H1 (cell line): ENCODE measurements around the gene WWC2. TPM values are rescaled to one million over a fixed set of nuclear protein-coding genes. Genes with fewer than 3 reads are reported as not detected.

Experiments
- CTCF ChIA-PET: fragments of 300-600 bp; sonication (Branson Sonifier 250); formaldehyde crosslinking; loops from one replicate; lab custom pipeline; 2021; ENCODE audit not compliant: partially characterized antibody; lab: Charles Lee
- POLR2A ChIA-PET: fragments of 300-600 bp; sonication (Branson Sonifier 250); formaldehyde crosslinking; loops from one replicate; lab custom pipeline; 2021; ENCODE audit warnings: inconsistent platforms; ENCODE audit not compliant: partially characterized antibody; lab: Charles Lee
- DNase-seq, 2 experiments: peaks; one replicate each; pipeline versions ENCODE4 v3.0.0 to v3.0.0-alpha.2; 2010 to 2022; ENCODE audit warnings: low spot score in 2 of 2, low read depth in 1 of 2, mixed read lengths in 1 of 2
- FAIRE-seq: peaks from 2 replicates; lab custom pipeline; 2011; peaks lifted over from hg19 to GRCh38; lab: Jason Lieb, UNC
- H2AFZ ChIP-seq: 2 replicates; pipeline ENCODE4 v1.8.1; 2012; ENCODE audit warnings: low read length, inconsistent platforms
- H2AK5ac ChIP-seq: 2 replicates; pipeline ENCODE4 v1.6.1; 2013; ENCODE audit warnings: low read depth, low read length
- H2BK120ac ChIP-seq: replicated peaks from 2 replicates; pipeline ENCODE3; 2013; ENCODE audit warnings: low read depth, low read length, inconsistent platforms
- H2BK12ac ChIP-seq: 2 replicates; pipeline ENCODE4 v1.6.1; 2013; ENCODE audit warnings: low read depth, low read length
- H2BK15ac ChIP-seq: 2 replicates; pipeline ENCODE4 v1.6.1; 2013; ENCODE audit warnings: low read length
- H2BK20ac ChIP-seq: 2 replicates; pipeline ENCODE4 v1.6.1; 2013; ENCODE audit warnings: low read length
- H2BK5ac ChIP-seq: 2 replicates; pipeline ENCODE4 v1.6.1; 2013; ENCODE audit warnings: low read depth, low read length
- H3K14ac ChIP-seq: 2 replicates; pipeline ENCODE4 v1.6.1; 2013; ENCODE audit warnings: inconsistent platforms; ENCODE audit not compliant: insufficient read length
- H3K18ac ChIP-seq: 2 replicates; pipeline ENCODE4 v1.6.1; 2013; ENCODE audit warnings: low read length; ENCODE audit errors: extremely low read depth
- H3K23ac ChIP-seq: 2 replicates; pipeline ENCODE4 v1.6.1; 2013; ENCODE audit warnings: inconsistent platforms; ENCODE audit not compliant: insufficient read length
- H3K23me2 ChIP-seq: 2 replicates; pipeline ENCODE4 v1.6.1; 2013; ENCODE audit warnings: low read depth, low read length
- H3K27ac ChIP-seq: 2 replicates; pipeline ENCODE4 v1.6.1; 2011; ENCODE audit warnings: low read depth, low read length, inconsistent platforms
- H3K27me3 ChIP-seq, 4 experiments: replicated peaks in 1 of 4; 1 replicate in 1 of 4; 2 replicates in 3 of 4; pipeline versions ENCODE4 v1.6.1 to v1.8.1; 2011 to 2013; ENCODE audit warnings: low read length in 3 of 4, mild to moderate bottlenecking in 3 of 4, inconsistent platforms in 2 of 4, mixed read lengths in 2 of 4, moderate library complexity in 1 of 4; ENCODE audit not compliant: control insufficient read depth in 3 of 4, insufficient read depth in 3 of 4; ENCODE audit errors: extremely low read depth in 1 of 4
- H3K36me3 ChIP-seq, 4 experiments: 2 replicates each; pipeline versions ENCODE4 v1.6.1 to v1.8.1; 2011 to 2013; ENCODE audit warnings: mild to moderate bottlenecking in 4 of 4, low read length in 3 of 4, moderate library complexity in 2 of 4, control low read depth in 1 of 4, inconsistent platforms in 1 of 4; ENCODE audit not compliant: insufficient read depth in 4 of 4, control insufficient read depth in 2 of 4
- H3K4ac ChIP-seq: replicated peaks from 2 replicates; pipeline ENCODE3; 2013; ENCODE audit warnings: low read length, low read depth, mixed read lengths, inconsistent platforms; ENCODE audit not compliant: insufficient read length
- H3K4me1 ChIP-seq, 4 experiments: replicated peaks in 1 of 4; 1 replicate in 1 of 4; 2 replicates in 3 of 4; pipeline versions ENCODE4 v1.6.1 to v1.8.1; 2011 to 2013; ENCODE audit warnings: low read length in 3 of 4, inconsistent platforms in 2 of 4, mixed read lengths in 1 of 4; ENCODE audit not compliant: insufficient read depth in 4 of 4, control insufficient read depth in 3 of 4
- H3K4me2 ChIP-seq, 2 experiments: 2 replicates each; pipeline versions ENCODE4 v1.6.1 to v1.8.1; 2011 to 2013; ENCODE audit warnings: low read depth in 2 of 2, low read length in 2 of 2, control low read depth in 1 of 2, inconsistent platforms in 1 of 2, mild to moderate bottlenecking in 1 of 2; ENCODE audit not compliant: insufficient read depth in 1 of 2
- H3K4me3 ChIP-seq, 4 experiments: fragments of 200-600, 300-600 bp in 1 of 4; sonication (generic), shearing (Covaris generic), sonication (Bioruptor Twin) in 1 of 4; 2 replicates each; pipeline versions ENCODE4 v1.5.1 to v1.8.1; 2011 to 2016; ENCODE audit warnings: low read length in 4 of 4, low read depth in 3 of 4, control low read depth in 2 of 4, inconsistent platforms in 2 of 4, mild to moderate bottlenecking in 2 of 4, mixed read lengths in 1 of 4, moderate library complexity in 1 of 4; ENCODE audit not compliant: insufficient read depth in 2 of 4; ENCODE audit errors: extremely low read depth in 1 of 4
- H3K56ac ChIP-seq: replicated peaks from 2 replicates; pipeline ENCODE3; 2013; ENCODE audit warnings: low read depth, mild to moderate bottlenecking, mixed read lengths, low read length, inconsistent platforms; ENCODE audit not compliant: insufficient read length
- H3K79me1 ChIP-seq: 2 replicates; pipeline ENCODE4 v1.6.1; 2013; ENCODE audit warnings: low read depth, low read length, control low read depth
- H3K79me2 ChIP-seq, 2 experiments: 2 replicates each; pipeline versions ENCODE4 v1.6.1 to v1.8.1; 2012 to 2013; ENCODE audit warnings: low read length in 2 of 2, mild to moderate bottlenecking in 2 of 2, inconsistent platforms in 1 of 2; ENCODE audit not compliant: insufficient read depth in 2 of 2, control insufficient read depth in 1 of 2
- H3K9ac ChIP-seq, 4 experiments: replicated peaks in 1 of 4; 1 replicate in 1 of 4; 2 replicates in 3 of 4; pipeline versions ENCODE4 v1.6.1 to v1.8.1; 2011 to 2013; ENCODE audit warnings: low read depth in 3 of 4, low read length in 3 of 4, control low read depth in 2 of 4, mild to moderate bottlenecking in 2 of 4, moderate library complexity in 2 of 4, inconsistent platforms in 1 of 4; ENCODE audit errors: extremely low read depth in 1 of 4
- H3K9me3 ChIP-seq, 2 experiments: 2 replicates each; pipeline versions ENCODE4 v1.6.1 to v1.8.1; 2012 to 2013; ENCODE audit warnings: mild to moderate bottlenecking in 2 of 2, moderate library complexity in 2 of 2, control low read depth in 1 of 2, inconsistent platforms in 1 of 2, low read depth in 1 of 2, low read length in 1 of 2, mixed read lengths in 1 of 2; ENCODE audit not compliant: insufficient read depth in 2 of 2
- H4K20me1 ChIP-seq, 2 experiments: replicated peaks in 1 of 2; 2 replicates each; pipeline versions ENCODE3 to v1.8.1; 2011 to 2013; ENCODE audit warnings: inconsistent platforms in 2 of 2, low read length in 2 of 2, mild to moderate bottlenecking in 1 of 2; ENCODE audit not compliant: insufficient read depth in 2 of 2, control insufficient read depth in 1 of 2
- H4K5ac ChIP-seq: 2 replicates; pipeline ENCODE4 v1.6.1; 2013; ENCODE audit warnings: low read length, low read depth, mixed read lengths, inconsistent platforms; ENCODE audit not compliant: insufficient read length
- H4K8ac ChIP-seq: 2 replicates; pipeline ENCODE4 v1.8.0; 2013; ENCODE audit warnings: mild to moderate bottlenecking, moderate library complexity, low read length, inconsistent platforms; ENCODE audit not compliant: insufficient read depth; ENCODE audit errors: extremely low read depth
- H4K91ac ChIP-seq: replicated peaks from 2 replicates; pipeline ENCODE3; 2013; ENCODE audit warnings: low read length, mixed read lengths, inconsistent platforms; ENCODE audit not compliant: insufficient read length
- MAX ChIP-seq: IDR thresholded peaks from 2 replicates; pipeline ENCODE4 v1.6.1; 2012; ENCODE audit warnings: inconsistent platforms
- RNF2 ChIP-seq: fragments of 200-900, 300-1000 bp; sonication (generic); IDR thresholded peaks from 2 replicates; pipeline ENCODE4 v1.7.1; 2016; ENCODE audit warnings: borderline replicate concordance, low read depth, mild to moderate bottlenecking, antibody characterized with exemption, low read length; ENCODE audit not compliant: poor library complexity, severe bottlenecking; ENCODE audit errors: missing control alignments
- WGBS, 2 experiments: shearing (Covaris generic) in 1 of 2; methylation state at CpG; one replicate each; pipeline versions ENCODE4 v1.1.6 to v1.1.7; 2013 to 2015; ENCODE audit warnings: low lambda C conversion rate in 2 of 2, mixed read lengths in 2 of 2, inconsistent platforms in 1 of 2, low coverage in 1 of 2, missing lambda C conversion rate in 1 of 2; ENCODE audit not compliant: insufficient replicate concordance in 2 of 2, insufficient coverage in 1 of 2, insufficient read length in 1 of 2; ENCODE audit errors: extremely low coverage in 1 of 2, missing lambda C conversion rate in 1 of 2; 5-methylcytosine and 5-hydroxymethylcytosine counted together
- polyA plus RNA-seq, 7 experiments: library from polyadenylated mRNA; depleted of rRNA in 3 of 7; stranded (reverse) in 5 of 7; unstranded in 2 of 7; fragments of >200 nt in 5 of 7; fragments of 200-250 nt in 2 of 7; gene quantifications; 1 replicate in 5 of 7; 2 replicates in 1 of 7; 4 replicates in 1 of 7; pipeline versions ENCODE4 v1.2.1 to v1.2.3, GENCODE V29; 2011 to 2013; ENCODE audit warnings: missing spikeins in 2 of 7, mixed read lengths in 2 of 7
- total RNA-seq: library from RNA; stranded (reverse); fragmentation: NEBNext Ultra II Directional; extraction: Animal tissue kit (Norgen Biotek cat#: 25700); gene quantifications from 2 replicates; pipeline ENCODE4 v1.2.1, GENCODE V29; 2021
- TF ChIP-seq, protein P1 (sequence below): IDR thresholded peaks from 2 replicates; pipeline ENCODE4 v1.6.1; 2012; ENCODE audit warnings: inconsistent platforms

WWC2 gene
- total and polyA plus RNA-seq, 2 of the 8 experiments (the other 6 are each of a cell fraction or from before 2014, with no cell fraction given) = 17.6 to 135 TPM

DNA sequence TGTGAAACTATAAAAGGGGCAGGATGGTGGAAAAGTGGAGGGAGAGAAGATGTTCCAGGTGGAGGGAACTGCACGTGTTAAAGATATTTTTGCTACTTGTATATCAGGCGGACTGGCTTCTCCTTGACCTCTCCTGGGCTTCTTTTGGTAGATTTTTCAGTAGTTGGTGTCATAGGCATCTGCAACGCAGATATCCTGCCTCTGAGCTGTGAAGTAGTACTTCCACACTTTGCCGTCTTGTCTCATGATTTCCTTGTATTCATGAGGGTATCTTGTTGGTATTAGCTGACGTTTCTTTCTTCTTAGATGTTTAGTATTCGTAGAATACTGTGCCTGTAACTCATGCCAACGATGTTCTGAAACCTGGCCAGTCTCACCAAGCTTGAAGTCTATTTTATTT lies 81.0 kb downstream of the WWC2 start:
- Histone ChIP-seq H3K4ac (no peak overlapping the region), H2BK12ac (peak overlapping the region; percentile 88), H3K27ac (no peak overlapping the region), H2AK5ac (no peak overlapping the region), H3K18ac (no peak overlapping the region), H2AFZ (no peak overlapping the region), H4K5ac (no peak overlapping the region), H3K23ac (no peak overlapping the region), H3K79me2 (peaks cover 4 to 83% of the 10 kb centered on the region in 2 experiments; a peak in 3 of 4 replicates), H3K79me1 (0 out of 2 replicates have a peak, but pooled peaks cover 2% of the 10 kb centered on the region), H3K4me2 (0 out of 4 replicates have a peak overlapping the region, but pooled peaks of 1 of the 2 experiments have one; percentile 12), H3K23me2 (no peaks in the 10 kb centered on the region), H3K4me1 (peaks cover 3 to 36% (median 19%) of the 10 kb centered on the region in 4 experiments), H3K9ac (no peak overlapping the region), H3K36me3 (no peaks in the 10 kb centered on the region), H3K4me3 (no peak overlapping the region), H2BK5ac (peak overlapping the region; percentile 6; the same call in 1 of the 2 replicates), H3K27me3 (no peaks in the 10 kb centered on the region), H3K56ac (no peak overlapping the region), H2BK120ac (no peak overlapping the region), H3K9me3 (peaks cover 0 to 5% of the 10 kb centered on the region in 2 experiments; a peak in 1 of 4 replicates), H3K14ac (no peak overlapping the region), H4K20me1 (peaks cover 0 to 2% of the 10 kb centered on the region in 2 experiments), H4K8ac (no peak overlapping the region), H2BK20ac (no peak overlapping the region), H4K91ac (peak overlapping the region; percentile 2), H2BK15ac (no peak overlapping the region)
- FAIRE-seq = no peak
- 75% methylated on average over 7 of the region's 7 CpGs; no CpG with 5 or more reads in 1 of the 2 experiments for WGBS, 2 experiments
- no peak for DNase-seq
- POLR2A ChIA-PET = interaction anchor here (0.9 to 6.4 kb wide), 4 partner anchors 9 to 82 kb away, joined by 3 to 38 read pairs (median 4); partner anchors contain the start of gene WWC2
- CTCF ChIA-PET = interaction anchor here (0.6 to 2.0 kb wide), 5 partner anchors 27 to 106 kb away, joined by 3 to 5 read pairs (median 4); no protein-coding TSS in a partner anchor
- TF ChIP-seq RNF2 = no peak
- TF ChIP-seq, protein P1, sequence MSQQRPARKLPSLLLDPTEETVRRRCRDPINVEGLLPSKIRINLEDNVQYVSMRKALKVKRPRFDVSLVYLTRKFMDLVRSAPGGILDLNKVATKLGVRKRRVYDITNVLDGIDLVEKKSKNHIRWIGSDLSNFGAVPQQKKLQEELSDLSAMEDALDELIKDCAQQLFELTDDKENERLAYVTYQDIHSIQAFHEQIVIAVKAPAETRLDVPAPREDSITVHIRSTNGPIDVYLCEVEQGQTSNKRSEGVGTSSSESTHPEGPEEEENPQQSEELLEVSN = no peak
- no peak for TF ChIP-seq MAX
